H9 (cell line): Measurements from ENCODE around the gene HLA-DQA1. TPM values are rescaled to one million over a fixed set of nuclear protein-coding genes. Genes with fewer than 3 reads are reported as not detected.

Experiments used
- DNase-seq: peaks from one replicate; pipeline ENCODE4 v3.0.0-alpha.2; 2017
- H2AFZ ChIP-seq: one replicate; pipeline ENCODE4 v1.6.1; 2013; ENCODE audit warnings: mild to moderate bottlenecking, low read length, control low read depth, moderate library complexity
- H2AK5ac ChIP-seq: 2 replicates; pipeline ENCODE4 v1.6.1; 2013; ENCODE audit warnings: low read length, control low read depth, mixed read lengths; ENCODE audit not compliant: insufficient read length
- H2BK120ac ChIP-seq: one replicate; pipeline ENCODE4 v1.6.1; 2013; ENCODE audit warnings: low read depth, mild to moderate bottlenecking, low read length, control low read depth, inconsistent platforms; ENCODE audit not compliant: poor library complexity, severe bottlenecking
- H2BK12ac ChIP-seq: 2 replicates; pipeline ENCODE4 v1.6.1; 2013; ENCODE audit warnings: low read length, control low read depth, mixed read lengths, low read depth; ENCODE audit not compliant: insufficient read length
- H2BK15ac ChIP-seq: 2 replicates; pipeline ENCODE4 v1.6.1; 2013; ENCODE audit warnings: low read depth, low read length, control low read depth
- H2BK20ac ChIP-seq: one replicate; pipeline ENCODE4 v1.6.1; 2013; ENCODE audit warnings: low read depth, mild to moderate bottlenecking, low read length, control low read depth, inconsistent platforms; ENCODE audit not compliant: poor library complexity, severe bottlenecking
- H2BK5ac ChIP-seq: 2 replicates; pipeline ENCODE4 v1.6.1; 2013; ENCODE audit warnings: low read length, control low read depth, mixed read lengths; ENCODE audit not compliant: insufficient read length
- H3K14ac ChIP-seq: 2 replicates; pipeline ENCODE4 v1.6.1; 2013; ENCODE audit warnings: low read length, control low read depth; ENCODE audit not compliant: insufficient read depth
- H3K18ac ChIP-seq: 2 replicates; pipeline ENCODE4 v1.6.1; 2013; ENCODE audit warnings: low read depth, mild to moderate bottlenecking, mixed read lengths, low read length, control low read depth; ENCODE audit not compliant: insufficient read length
- H3K23ac ChIP-seq: 2 replicates; pipeline ENCODE4 v1.6.1; 2013; ENCODE audit warnings: low read length, control low read depth, mixed read lengths, low read depth; ENCODE audit not compliant: insufficient read length
- H3K23me2 ChIP-seq: 2 replicates; pipeline ENCODE4 v1.6.1; 2013; ENCODE audit warnings: low read depth, mild to moderate bottlenecking, mixed read lengths, low read length, control low read depth; ENCODE audit not compliant: insufficient read length, poor library complexity, severe bottlenecking
- H3K27ac ChIP-seq: 2 replicates; pipeline ENCODE4 v1.5.1; 2013; ENCODE audit warnings: low read length, control low read depth, mixed read lengths, low read depth; ENCODE audit not compliant: insufficient read length
- H3K27me3 ChIP-seq: 2 replicates; pipeline ENCODE4 v1.6.1; 2013; ENCODE audit warnings: low read length, control low read depth, inconsistent platforms; ENCODE audit not compliant: insufficient read depth
- H3K4ac ChIP-seq: 2 replicates; pipeline ENCODE4 v1.6.1; 2013; ENCODE audit warnings: low read depth, mild to moderate bottlenecking, control low read depth, inconsistent platforms, low read length, moderate library complexity
- H3K4me1 ChIP-seq: 2 replicates; pipeline ENCODE4 v1.6.1; 2013; ENCODE audit warnings: low read length, control low read depth, inconsistent platforms; ENCODE audit not compliant: insufficient read depth
- H3K4me2 ChIP-seq: 2 replicates; pipeline ENCODE4 v1.6.1; 2013; ENCODE audit warnings: low read length, control low read depth, mixed read lengths; ENCODE audit not compliant: insufficient read length, insufficient read depth
- H3K56ac ChIP-seq: 2 replicates; pipeline ENCODE4 v1.6.1; 2013; ENCODE audit warnings: low read depth, mild to moderate bottlenecking, mixed read lengths, low read length, control low read depth; ENCODE audit not compliant: insufficient read length
- H3K79me1 ChIP-seq: 2 replicates; pipeline ENCODE4 v1.6.1; 2013; ENCODE audit warnings: low read depth, mild to moderate bottlenecking, moderate library complexity, low read length, control low read depth, inconsistent platforms; ENCODE audit not compliant: insufficient read depth, poor library complexity, severe bottlenecking
- H3K79me2 ChIP-seq: 2 replicates; pipeline ENCODE4 v1.6.1; 2013; ENCODE audit warnings: low read length, control low read depth, inconsistent platforms; ENCODE audit not compliant: insufficient read depth
- H3K9ac ChIP-seq: 2 replicates; pipeline ENCODE4 v1.6.1; 2013; ENCODE audit warnings: low read length, control low read depth, mixed read lengths; ENCODE audit not compliant: insufficient read length; ENCODE audit errors: extremely low read depth
- H3K9me3 ChIP-seq: one replicate; pipeline ENCODE4 v1.6.1; 2013; ENCODE audit warnings: low read depth, low read length, inconsistent platforms; ENCODE audit not compliant: control insufficient read depth
- H3T11ph ChIP-seq: one replicate; pipeline ENCODE4 v1.6.1; 2013; ENCODE audit warnings: mild to moderate bottlenecking, low read length, control low read depth, inconsistent platforms
- H4K20me1 ChIP-seq: one replicate; pipeline ENCODE4 v1.6.1; 2013; ENCODE audit not compliant: control insufficient read depth, insufficient read length, insufficient read depth
- H4K5ac ChIP-seq: 2 replicates; pipeline ENCODE4 v1.6.1; 2013; ENCODE audit warnings: low read depth, mild to moderate bottlenecking, mixed read lengths, low read length, control low read depth; ENCODE audit not compliant: insufficient read length
- H4K8ac ChIP-seq: replicated peaks from 2 replicates; pipeline ENCODE4 v1.6.1; 2013; ENCODE audit warnings: low read length, control low read depth, mixed read lengths, low read depth; ENCODE audit not compliant: insufficient read length
- H4K91ac ChIP-seq: 2 replicates; pipeline ENCODE4 v1.6.1; 2013; ENCODE audit warnings: low read depth, mild to moderate bottlenecking, moderate library complexity, mixed read lengths, low read length, control low read depth; ENCODE audit not compliant: insufficient read length
- H3K27ac Mint-ChIP-seq, 3 experiments: 2 replicates in 2 of 3; 3 replicates in 1 of 3; pipeline ENCODE4 v1.8.0; 2020 to 2021; ENCODE audit warnings: mixed read lengths in 3 of 3, mild to moderate bottlenecking in 1 of 3, moderate library complexity in 1 of 3
- H3K27me3 Mint-ChIP-seq: 2 replicates; pipeline ENCODE4 v1.8.0; 2021; ENCODE audit warnings: low read depth, mild to moderate bottlenecking, moderate library complexity, mixed read lengths
- H3K36me3 Mint-ChIP-seq, 3 experiments: 2 replicates in 2 of 3; 3 replicates in 1 of 3; pipeline ENCODE4 v1.8.0; 2020 to 2021; ENCODE audit warnings: low read depth in 3 of 3, mixed read lengths in 3 of 3; ENCODE audit not compliant: insufficient read depth in 1 of 3
- H3K4me1 Mint-ChIP-seq, 2 experiments: 2 replicates each; pipeline ENCODE4 v1.8.0; 2020; ENCODE audit warnings: mixed read lengths in 2 of 2
- H3K4me3 Mint-ChIP-seq, 2 experiments: 2 replicates in 1 of 2; 3 replicates in 1 of 2; pipeline ENCODE4 v1.8.0; 2020 to 2021; ENCODE audit warnings: mild to moderate bottlenecking in 2 of 2, mixed read lengths in 2 of 2, moderate library complexity in 1 of 2
- H3K9me3 Mint-ChIP-seq, 2 experiments: 2 replicates in 1 of 2; 3 replicates in 1 of 2; pipeline ENCODE4 v1.8.0; 2020; ENCODE audit warnings: mild to moderate bottlenecking in 2 of 2, mixed read lengths in 2 of 2, moderate library complexity in 1 of 2
- WGBS: extraction: QIAGEN DNeasy Blood & Tissue Kit; methylation state at CpG from one replicate; pipeline ENCODE4 v1.1.7; 2013; ENCODE audit warnings: missing lambda C conversion rate, low lambda C conversion rate, mixed read lengths; ENCODE audit not compliant: insufficient read length; ENCODE audit errors: extremely low coverage; 5-methylcytosine and 5-hydroxymethylcytosine counted together
- total RNA-seq: library from RNA; stranded (reverse); gene quantifications from 2 replicates; pipeline ENCODE4 v1.2.1, GENCODE V29; 2021
- TF ChIP-seq, protein P1 (sequence below): fragments of 200-600 bp; sonication (generic); conservative IDR thresholded peaks from 3 replicates; pipeline ENCODE4 v1.8.0; 2021; ENCODE audit warnings: antibody characterized with exemption, mild to moderate bottlenecking

HLA-DQA1 gene
- total RNA-seq, 1 experiment from 2014 or later, result 1.7 TPM

DNA sequence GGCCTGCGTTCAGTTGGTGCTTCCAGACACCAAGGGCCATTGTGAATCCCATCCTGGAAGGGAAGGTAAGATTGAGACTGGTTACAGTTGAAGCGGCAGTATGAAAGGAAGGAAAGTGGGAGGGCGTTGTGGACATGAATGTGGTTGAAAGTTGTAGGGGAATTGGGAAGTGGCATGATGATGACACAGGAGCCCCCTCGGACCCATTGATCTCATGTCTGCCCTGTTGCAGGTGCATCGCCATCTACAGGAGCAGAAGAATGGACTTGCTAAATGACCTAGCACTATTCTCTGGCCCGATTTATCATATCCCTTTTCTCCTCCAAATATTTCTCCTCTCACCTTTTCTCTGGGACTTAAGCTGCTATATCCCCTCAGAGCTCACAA, 5.5 kb downstream of the HLA-DQA1 start:
- 100% methylated on average over 2 of the region's 6 CpGs for WGBS
- H3K9me3 Mint-ChIP-seq, result no peaks in the 10 kb centered on the region
- H3K36me3 Mint-ChIP-seq, result no peaks in the 10 kb centered on the region

More for the DNA sequence above, 5.5 kb downstream of the HLA-DQA1 start:
- peak overlapping the region in 2 of 3 experiments; percentile 54 to 57; a peak in 2 of 7 replicates for H3K27ac Mint-ChIP-seq
- Histone ChIP-seq H2AFZ (no peak overlapping the region), H3K4ac (no peak overlapping the region), H2BK12ac (no peak overlapping the region), H4K20me1 (no peaks in the 10 kb centered on the region), H3K14ac (no peak overlapping the region), H4K91ac (no peak overlapping the region), H3K4me2 (no peak overlapping the region), H3T11ph (no peak overlapping the region), H3K27ac (no peak overlapping the region), H3K9ac (no peak overlapping the region), H4K5ac (no peak overlapping the region), H2BK20ac (no peak overlapping the region), H2BK5ac (no peak overlapping the region), H2BK15ac (no peak overlapping the region), H2AK5ac (no peak overlapping the region), H3K56ac (no peak overlapping the region), H3K79me1 (no peaks in the 10 kb centered on the region), H3K23me2 (no peaks in the 10 kb centered on the region), H3K79me2 (no peaks in the 10 kb centered on the region), H4K8ac (no peak overlapping the region), H3K23ac (no peak overlapping the region), H3K18ac (no peak overlapping the region), H3K9me3 (no peaks in the 10 kb centered on the region), H2BK120ac (no peak overlapping the region), H3K4me1 (no peaks in the 10 kb centered on the region), H3K27me3 (no peaks in the 10 kb centered on the region)
- peaks cover 0 to 2% of the 10 kb centered on the region in 2 experiments; a peak in 1 of 4 replicates for H3K4me1 Mint-ChIP-seq
- TF ChIP-seq, protein P1, sequence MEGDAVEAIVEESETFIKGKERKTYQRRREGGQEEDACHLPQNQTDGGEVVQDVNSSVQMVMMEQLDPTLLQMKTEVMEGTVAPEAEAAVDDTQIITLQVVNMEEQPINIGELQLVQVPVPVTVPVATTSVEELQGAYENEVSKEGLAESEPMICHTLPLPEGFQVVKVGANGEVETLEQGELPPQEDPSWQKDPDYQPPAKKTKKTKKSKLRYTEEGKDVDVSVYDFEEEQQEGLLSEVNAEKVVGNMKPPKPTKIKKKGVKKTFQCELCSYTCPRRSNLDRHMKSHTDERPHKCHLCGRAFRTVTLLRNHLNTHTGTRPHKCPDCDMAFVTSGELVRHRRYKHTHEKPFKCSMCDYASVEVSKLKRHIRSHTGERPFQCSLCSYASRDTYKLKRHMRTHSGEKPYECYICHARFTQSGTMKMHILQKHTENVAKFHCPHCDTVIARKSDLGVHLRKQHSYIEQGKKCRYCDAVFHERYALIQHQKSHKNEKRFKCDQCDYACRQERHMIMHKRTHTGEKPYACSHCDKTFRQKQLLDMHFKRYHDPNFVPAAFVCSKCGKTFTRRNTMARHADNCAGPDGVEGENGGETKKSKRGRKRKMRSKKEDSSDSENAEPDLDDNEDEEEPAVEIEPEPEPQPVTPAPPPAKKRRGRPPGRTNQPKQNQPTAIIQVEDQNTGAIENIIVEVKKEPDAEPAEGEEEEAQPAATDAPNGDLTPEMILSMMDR, result no peak
- no peak for DNase-seq
- H3K4me3 Mint-ChIP-seq, result no peak overlapping the region
- no peaks in the 10 kb centered on the region for H3K27me3 Mint-ChIP-seq
